Embryonic facial prominence (tissue), 1 donor: Measurements from ENCODE around the gene USP6NL.

Experiments used
- DNase-seq: peaks from one replicate; pipeline ENCODE4 v3.0.0-alpha.2; 2016; ENCODE audit errors: extremely low spot score

Gene USP6NL

GRCh38 chr10:11593612-11594011 lies 17.8 kb downstream of the USP6NL start:
- DNase-seq, result no peak

GRCh38 chr10:11589738-11590137 lies 21.7 kb downstream of the USP6NL start:
- DNase-seq, result no peak

- no peak for DNase-seq
These were observed 22.4 kb downstream of the USP6NL start for GRCh38 chr10:11588873-11589574.

GRCh38 chr10:11587722-11588259 lies 23.7 kb downstream of the USP6NL start:
- DNase-seq, result no peak

- no peak for DNase-seq
These were observed 25.3 kb downstream of the USP6NL start for GRCh38 chr10:11586170-11586569.

GRCh38 chr10:11581213-11581612 lies 30.2 kb downstream of the USP6NL start:
- DNase-seq, result no peak

GRCh38 chr10:11579885-11580284 lies 31.6 kb downstream of the USP6NL start:
- DNase-seq, result no peak

GRCh38 chr10:11578802-11579255 lies 32.6 kb downstream of the USP6NL start:
- DNase-seq, result no peak

- DNase-seq, result no peak
These were observed 35.2 kb downstream of the USP6NL start for GRCh38 chr10:11576092-11576809.

GRCh38 chr10:11573497-11573896 lies 38.0 kb downstream of the USP6NL start:
- DNase-seq, result no peak

- no peak for DNase-seq
These were observed 40.7 kb downstream of the USP6NL start for GRCh38 chr10:11570751-11571150.

GRCh38 chr10:11569471-11569870 lies 42.0 kb downstream of the USP6NL start:
- no peak for DNase-seq

GRCh38 chr10:11568578-11568977 lies 42.9 kb downstream of the USP6NL start:
- DNase-seq, result no peak

- DNase-seq, result no peak
These were observed 46.7 kb downstream of the USP6NL start for GRCh38 chr10:11564741-11565140.

- no peak for DNase-seq
These were observed 47.5 kb downstream of the USP6NL start for GRCh38 chr10:11563936-11564335.

GRCh38 chr10:11562888-11563287 lies 48.6 kb downstream of the USP6NL start:
- no peak for DNase-seq

- DNase-seq, result no peak
These were observed 51.3 kb downstream of the USP6NL start for GRCh38 chr10:11560076-11560709.

- DNase-seq, result no peak
These were observed 53.5 kb downstream of the USP6NL start for GRCh38 chr10:11557967-11558366.

GRCh38 chr10:11557513-11557912 lies 53.9 kb downstream of the USP6NL start:
- DNase-seq, result no peak

- DNase-seq, result no peak
These were observed 55.9 kb downstream of the USP6NL start for GRCh38 chr10:11555556-11555955.

GRCh38 chr10:11553773-11554381 lies 57.6 kb downstream of the USP6NL start:
- DNase-seq, result no peak
